MM.1S (cell line): Measurements from ENCODE around the gene CDC42.
A peak's percentile ranks its signal among the peaks of the same experiment; 100 is the strongest.

Source experiments
- DNase-seq: peaks from one replicate; pipeline ENCODE4 v3.0.0-alpha.2; 2015
- H2AFZ ChIP-seq: fragments of 300-600 bp; sonication (generic); 2 replicates; pipeline ENCODE4 v1.6.0; 2016; ENCODE audit warnings: antibody characterized with exemption, low read length
- H3F3A ChIP-seq: fragments of 300-600 bp; sonication (generic); 2 replicates; pipeline ENCODE4 v1.6.1; 2016; ENCODE audit warnings: mild to moderate bottlenecking, antibody characterized with exemption, low read length, moderate library complexity, mixed read lengths; ENCODE audit not compliant: insufficient read depth
- H3K27ac ChIP-seq: fragments of 300-600 bp; sonication (generic); 2 replicates; pipeline ENCODE4 v1.5.1; 2016; ENCODE audit warnings: mild to moderate bottlenecking, low read length
- H3K27me3 ChIP-seq: fragments of 300-600 bp; sonication (generic); replicated peaks from 2 replicates; pipeline ENCODE4 v1.6.0; 2016; ENCODE audit warnings: low read length; ENCODE audit not compliant: insufficient read depth
- H3K36me3 ChIP-seq: fragments of 300-600 bp; sonication (generic); replicated peaks from 2 replicates; pipeline ENCODE4 v1.6.1; 2016; ENCODE audit warnings: mild to moderate bottlenecking, low read length, mixed read lengths; ENCODE audit not compliant: insufficient read depth
- H3K4me1 ChIP-seq: fragments of 300-600 bp; sonication (generic); 2 replicates; pipeline ENCODE4 v1.6.1; 2016; ENCODE audit warnings: low read length, mixed read lengths
- H3K4me2 ChIP-seq: fragments of 300-600 bp; sonication (generic); 2 replicates; pipeline ENCODE4 v1.6.0; 2016; ENCODE audit warnings: low read depth, low read length
- H3K4me3 ChIP-seq: fragments of 300-600 bp; sonication (generic); 2 replicates; pipeline ENCODE4 v1.5.1; 2016; ENCODE audit warnings: low read length, mixed read lengths
- H3K79me2 ChIP-seq: fragments of 300-600 bp; sonication (generic); 2 replicates; pipeline ENCODE4 v1.6.1; 2016; ENCODE audit warnings: mixed run types, low read length, mixed read lengths
- H3K9ac ChIP-seq: fragments of 300-600 bp; sonication (generic); 2 replicates; pipeline ENCODE4 v1.6.1; 2016; ENCODE audit warnings: low read length, mixed read lengths
- H3K9me2 ChIP-seq: fragments of 300-600 bp; sonication (generic); replicated peaks from 2 replicates; pipeline ENCODE4 v1.6.1; 2016; ENCODE audit warnings: mild to moderate bottlenecking, low read length, mixed read lengths; ENCODE audit not compliant: insufficient read depth
- H3K9me3 ChIP-seq: fragments of 300-600 bp; sonication (generic); replicated peaks from 2 replicates; pipeline ENCODE4 v1.6.1; 2016; ENCODE audit warnings: mild to moderate bottlenecking, low read length, mixed read lengths; ENCODE audit not compliant: insufficient read depth
- H4K20me1 ChIP-seq: fragments of 300-600 bp; sonication (generic); 2 replicates; pipeline ENCODE4 v1.6.1; 2016; ENCODE audit warnings: mild to moderate bottlenecking, low read length, moderate library complexity, mixed read lengths; ENCODE audit not compliant: insufficient read depth
- CTCF ChIP-seq: fragments of 300-600 bp; sonication (generic); IDR thresholded peaks from 2 replicates; pipeline ENCODE4 v1.5.1; 2016; ENCODE audit warnings: antibody characterized with exemption, low read length, mixed read lengths
- EZH2 ChIP-seq: fragments of 300-600 bp; sonication (generic); optimal IDR thresholded peaks from 2 replicates; pipeline ENCODE3; 2017; ENCODE audit warnings: low read depth, mild to moderate bottlenecking, antibody characterized with exemption, low read length, mixed read lengths
- EZH2phosphoT487 ChIP-seq: fragments of 300-600 bp; sonication (generic); IDR thresholded peaks from 2 replicates; pipeline ENCODE4 v1.6.1; 2018; ENCODE audit warnings: antibody characterized with exemption, low read length

CDC42 gene

GRCh38 chr1:22119626-22120468 is 67.3 kb downstream of the CDC42 start:
- peaks cover 11% of the 10 kb centered on the region for H3F3A ChIP-seq
- H3K27me3 ChIP-seq: no peaks in the 10 kb centered on the region
- H3K9me3 ChIP-seq: no peaks in the 10 kb centered on the region
- H3K4me1 ChIP-seq: peaks cover 39% of the 10 kb centered on the region
- H2AFZ ChIP-seq: no peak overlapping the region
- no peaks in the 10 kb centered on the region for H3K36me3 ChIP-seq
- no peak overlapping the region for H3K9ac ChIP-seq
- no peak for DNase-seq
- TF ChIP-seq CTCF (no peak), EZH2phosphoT487 (no peak), EZH2 (no peak)
- no peak overlapping the region for H3K4me3 ChIP-seq
- H3K27ac ChIP-seq: no peak overlapping the region
- peak overlapping the region; percentile 33; the same call in 1 of the 2 replicates for H3K4me2 ChIP-seq
- no peaks in the 10 kb centered on the region for H3K79me2 ChIP-seq
- H4K20me1 ChIP-seq: 0 out of 2 replicates have a peak, but pooled peaks cover 4% of the 10 kb centered on the region
- no peaks in the 10 kb centered on the region for H3K9me2 ChIP-seq

GRCh38 chr1:22120469-22120790 is 67.9 kb downstream of the CDC42 start:
- Histone ChIP-seq H3K9ac (no peak overlapping the region), H3K4me3 (no peak overlapping the region), H3K36me3 (no peaks in the 10 kb centered on the region), H3K4me2 (no peak overlapping the region), H3K4me1 (peaks cover 35% of the 10 kb centered on the region), H3F3A (peaks cover 11% of the 10 kb centered on the region), H3K27ac (no peak overlapping the region), H3K9me2 (no peaks in the 10 kb centered on the region), H4K20me1 (0 out of 2 replicates have a peak, but pooled peaks cover 4% of the 10 kb centered on the region), H3K79me2 (no peaks in the 10 kb centered on the region), H3K9me3 (no peaks in the 10 kb centered on the region), H2AFZ (no peak overlapping the region), H3K27me3 (no peaks in the 10 kb centered on the region)
- DNase-seq: no peak
- TF ChIP-seq EZH2phosphoT487 (no peak), CTCF (no peak), EZH2 (no peak)

GRCh38 chr1:22121421-22121911 is 69.0 kb downstream of the CDC42 start:
- 0 out of 2 replicates have a peak, but pooled peaks cover 4% of the 10 kb centered on the region for H4K20me1 ChIP-seq
- TF ChIP-seq CTCF (no peak), EZH2phosphoT487 (no peak), EZH2 (no peak)
- no peaks in the 10 kb centered on the region for H3K9me3 ChIP-seq
- H3K9me2 ChIP-seq: no peaks in the 10 kb centered on the region
- no peak overlapping the region for H3K27ac ChIP-seq
- no peak overlapping the region for H3K4me2 ChIP-seq
- H3F3A ChIP-seq: peaks cover 11% of the 10 kb centered on the region
- H3K27me3 ChIP-seq: no peaks in the 10 kb centered on the region
- H3K36me3 ChIP-seq: no peaks in the 10 kb centered on the region
- H3K79me2 ChIP-seq: no peaks in the 10 kb centered on the region
- no peak for DNase-seq
- H2AFZ ChIP-seq: no peak overlapping the region
- H3K4me1 ChIP-seq: peaks cover 26% of the 10 kb centered on the region
- H3K4me3 ChIP-seq: no peak overlapping the region
- H3K9ac ChIP-seq: no peak overlapping the region
